Suppressor macrophage treated with lipopolysaccharide for 4 hours (primary cell): ENCODE measurements around the gene HIVEP1.

Experiments used
- DNase-seq: peaks from one replicate; pipeline ENCODE4 v3.0.0-alpha.2; 2020

Gene HIVEP1

GRCh38 chr6:12200015-12200564 is 188.0 kb downstream of the HIVEP1 start:
- no peak for DNase-seq

- no peak for DNase-seq
These were observed 188.6 kb downstream of the HIVEP1 start for GRCh38 chr6:12200761-12201160.

GRCh38 chr6:12203001-12203400 is 190.9 kb downstream of the HIVEP1 start:
- DNase-seq, result no peak

GRCh38 chr6:12208190-12208589 is 196.1 kb downstream of the HIVEP1 start:
- peak; percentile 94 for DNase-seq

- DNase-seq, result no peak
These were observed 196.6 kb downstream of the HIVEP1 start for GRCh38 chr6:12208673-12209072.
